Astrocyte (in vitro differentiated cells and primary cell): ENCODE data around the gene TARM1. TPM values are rescaled to one million over a fixed set of nuclear protein-coding genes. Genes with fewer than 3 reads are reported as not detected.

Experiments
- DNase-seq: peaks from one replicate; pipeline ENCODE4 v3.0.0-alpha.2; 2010; ENCODE audit warnings: low read depth
- FAIRE-seq: peaks from 2 replicates; lab custom pipeline; 2011; peaks lifted over from hg19 to GRCh38; lab: Jason Lieb, UNC
- H2AFZ ChIP-seq: 2 replicates; pipeline ENCODE4 v1.6.0; 2012; ENCODE audit warnings: low read depth, low read length, inconsistent platforms
- H3K27ac ChIP-seq: 2 replicates; pipeline ENCODE4 v1.5.1; 2011; ENCODE audit warnings: low read depth, low read length, inconsistent platforms
- H3K27me3 ChIP-seq: 2 replicates; pipeline ENCODE4 v1.6.0; 2011; ENCODE audit warnings: low read length, inconsistent platforms; ENCODE audit not compliant: insufficient read depth
- H3K36me3 ChIP-seq: 2 replicates; pipeline ENCODE4 v1.5.1; 2011; ENCODE audit warnings: low read length, inconsistent platforms; ENCODE audit not compliant: insufficient read depth
- H3K4me1 ChIP-seq: 2 replicates; pipeline ENCODE4 v1.5.1; 2011; ENCODE audit warnings: low read length, inconsistent platforms; ENCODE audit not compliant: insufficient read depth
- H3K4me2 ChIP-seq: 2 replicates; pipeline ENCODE4 v1.6.0; 2012; ENCODE audit warnings: low read length, inconsistent platforms
- H3K4me3 ChIP-seq: 2 replicates; pipeline ENCODE4 v1.5.1; 2011; ENCODE audit warnings: low read depth, mild to moderate bottlenecking, low read length, inconsistent platforms; ENCODE audit not compliant: insufficient read depth
- H3K79me2 ChIP-seq: 2 replicates; pipeline ENCODE4 v1.6.0; 2012; ENCODE audit warnings: mild to moderate bottlenecking, low read length, inconsistent platforms; ENCODE audit not compliant: insufficient read depth
- H3K9ac ChIP-seq: 2 replicates; pipeline ENCODE4 v1.6.0; 2012; ENCODE audit warnings: mild to moderate bottlenecking, low read length, inconsistent platforms
- H3K9me3 ChIP-seq: 2 replicates; pipeline ENCODE4 v1.5.1; 2012; ENCODE audit warnings: low read depth, mild to moderate bottlenecking, low read length, inconsistent platforms; ENCODE audit not compliant: insufficient read depth
- H4K20me1 ChIP-seq: 2 replicates; pipeline ENCODE4 v1.6.0; 2012; ENCODE audit warnings: low read length, inconsistent platforms; ENCODE audit not compliant: insufficient read depth
- H3K27ac Mint-ChIP-seq: one replicate; pipeline ENCODE4 v1.8.0; 2021; ENCODE audit warnings: mild to moderate bottlenecking, mixed read lengths; ENCODE audit not compliant: unreplicated experiment
- H3K27me3 Mint-ChIP-seq: one replicate; pipeline ENCODE4 v1.8.0; 2021; ENCODE audit warnings: low read depth, mixed read lengths; ENCODE audit not compliant: unreplicated experiment
- H3K36me3 Mint-ChIP-seq: one replicate; pipeline ENCODE4 v1.8.0; 2021; ENCODE audit warnings: low read depth, mixed read lengths; ENCODE audit not compliant: unreplicated experiment
- H3K4me1 Mint-ChIP-seq: one replicate; pipeline ENCODE4 v1.8.0; 2021; ENCODE audit warnings: low read depth, mixed read lengths; ENCODE audit not compliant: unreplicated experiment
- H3K4me3 Mint-ChIP-seq: one replicate; pipeline ENCODE4 v1.8.0; 2021; ENCODE audit warnings: mild to moderate bottlenecking, moderate library complexity, mixed read lengths; ENCODE audit not compliant: unreplicated experiment
- H3K9me3 Mint-ChIP-seq: one replicate; pipeline ENCODE4 v1.8.0; 2021; ENCODE audit warnings: mild to moderate bottlenecking, mixed read lengths; ENCODE audit not compliant: unreplicated experiment
- CTCF ChIP-seq: IDR thresholded peaks from 2 replicates; pipeline ENCODE4 v1.5.1; 2011; ENCODE audit warnings: low read depth, mild to moderate bottlenecking, inconsistent platforms, low read length, moderate library complexity; ENCODE audit not compliant: insufficient read depth
- EZH2 ChIP-seq: IDR thresholded peaks from 2 replicates; pipeline ENCODE4 v1.6.1; 2012; ENCODE audit warnings: mild to moderate bottlenecking, low read length, inconsistent platforms; ENCODE audit not compliant: insufficient read depth
- total RNA-seq: library from RNA; stranded (reverse); gene quantifications from 2 replicates; pipeline ENCODE4 v1.2.1, GENCODE V29; 2021

The TARM1 gene
- total RNA-seq, 1 donor from 2014 or later = not detected

GRCh38 chr19:54106716-54107115 lies 25.6 kb upstream of the TARM1 start:
- no peaks in the 10 kb centered on the region for H3K27me3 ChIP-seq
- Mint-ChIP-seq H3K4me3 (no peak overlapping the region), H3K4me1 (no peaks in the 10 kb centered on the region), H3K27ac (no peak overlapping the region), H3K27me3 (no peaks in the 10 kb centered on the region), H3K9me3 (no peaks in the 10 kb centered on the region), H3K36me3 (peaks cover 17% of the 10 kb centered on the region)
- peaks cover 5% of the 10 kb centered on the region for H3K36me3 ChIP-seq
- H3K4me1 ChIP-seq = peaks cover 3% of the 10 kb centered on the region
- no peak overlapping the region for H3K4me2 ChIP-seq
- TF ChIP-seq CTCF (no peak), EZH2 (no peak)
- H3K79me2 ChIP-seq = peaks cover 30% of the 10 kb centered on the region
- no peak overlapping the region for H3K4me3 ChIP-seq
- H3K9me3 ChIP-seq = no peaks in the 10 kb centered on the region
- FAIRE-seq (no peak), DNase-seq (no peak)
- H3K9ac ChIP-seq = no peak overlapping the region
- H2AFZ ChIP-seq = no peak overlapping the region
- peaks cover 15% of the 10 kb centered on the region for H4K20me1 ChIP-seq
- no peak overlapping the region for H3K27ac ChIP-seq

GRCh38 chr19:54105796-54106195 lies 24.6 kb upstream of the TARM1 start:
- DNase-seq (no peak), FAIRE-seq (no peak)
- Histone ChIP-seq H3K36me3 (peaks cover 5% of the 10 kb centered on the region), H3K9ac (no peak overlapping the region), H3K27me3 (no peaks in the 10 kb centered on the region), H3K4me3 (no peak overlapping the region), H3K4me2 (no peak overlapping the region), H3K4me1 (peaks cover 3% of the 10 kb centered on the region), H3K79me2 (peaks cover 30% of the 10 kb centered on the region), H3K9me3 (no peaks in the 10 kb centered on the region), H4K20me1 (peaks cover 13% of the 10 kb centered on the region), H2AFZ (no peak overlapping the region), H3K27ac (no peak overlapping the region)
- Mint-ChIP-seq H3K36me3 (peaks cover 16% of the 10 kb centered on the region), H3K4me3 (no peak overlapping the region), H3K27me3 (no peaks in the 10 kb centered on the region), H3K27ac (no peak overlapping the region), H3K9me3 (no peaks in the 10 kb centered on the region), H3K4me1 (no peaks in the 10 kb centered on the region)
- TF ChIP-seq EZH2 (no peak), CTCF (no peak)

- no peak overlapping the region for H3K9ac ChIP-seq
- H3K4me3 Mint-ChIP-seq = no peak overlapping the region
- no peak overlapping the region for H3K4me3 ChIP-seq
- H4K20me1 ChIP-seq = peaks cover 7% of the 10 kb centered on the region
- H3K27me3 Mint-ChIP-seq = no peaks in the 10 kb centered on the region
- H3K36me3 ChIP-seq = peaks cover 5% of the 10 kb centered on the region
- no peak for FAIRE-seq
- no peaks in the 10 kb centered on the region for H3K9me3 ChIP-seq
- H3K27ac ChIP-seq = no peak overlapping the region
- no peak overlapping the region for H2AFZ ChIP-seq
- no peaks in the 10 kb centered on the region for H3K27me3 ChIP-seq
- H3K36me3 Mint-ChIP-seq = peaks cover 12% of the 10 kb centered on the region
- no peak for DNase-seq
- no peaks in the 10 kb centered on the region for H3K4me1 Mint-ChIP-seq
- no peak overlapping the region for H3K27ac Mint-ChIP-seq
- peaks cover 30% of the 10 kb centered on the region for H3K79me2 ChIP-seq
- peaks cover 3% of the 10 kb centered on the region for H3K4me1 ChIP-seq
- H3K4me2 ChIP-seq = no peak overlapping the region
- TF ChIP-seq EZH2 (no peak), CTCF (no peak)
- H3K9me3 Mint-ChIP-seq = no peaks in the 10 kb centered on the region
Observed at GRCh38 chr19:54104998-54105715, 24.0 kb upstream of the TARM1 start.
